ENCODE results near the gene EHMT1. TPM values are rescaled to one million over a fixed set of nuclear protein-coding genes. Genes with fewer than 3 reads are reported as not detected.

EHMT1 gene
- total RNA-seq, 1 experiment from 2014 or later = 112 TPM

DNA sequence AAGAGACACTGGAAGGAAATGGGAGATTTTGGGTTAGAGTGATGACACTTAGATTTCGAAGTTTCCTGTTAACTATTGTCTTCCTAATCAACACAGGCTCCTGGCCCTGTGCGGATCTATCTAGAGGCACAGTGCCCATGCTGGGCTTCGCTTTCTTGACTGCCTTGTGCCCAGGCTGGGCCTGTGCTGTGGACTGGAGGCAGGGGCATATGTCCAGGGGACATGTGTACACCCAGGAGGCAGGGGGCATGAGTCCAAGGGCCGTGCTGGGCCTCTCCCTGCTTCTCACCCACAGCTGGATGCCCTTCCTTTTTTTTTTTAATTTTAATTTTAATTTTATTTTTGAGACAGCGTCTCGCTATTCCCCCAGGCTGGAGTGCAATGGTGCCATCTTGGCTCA, 37.6 kb downstream of the EHMT1 start:
- no peak overlapping the region for H3K56ac ChIP-seq (ENCODE audit: insufficient read length, low read depth, low read length)
- Mint-ChIP-seq H3K4me1 (peaks cover 20 to 24% of the 10 kb centered on the region in 2 experiments), H3K4me3 (no peak overlapping the region), H3K27me3 (ENCODE audit: low read depth) (no peaks in the 10 kb centered on the region), H3K36me3 (ENCODE audit: insufficient read depth in 1 of 3, low read depth in 3 of 3) (peaks cover 6 to 22% (median 12%) of the 10 kb centered on the region in 3 experiments; a peak in 6 of 7 replicates), H3K9me3 (no peaks in the 10 kb centered on the region), H3K27ac (peak overlapping the region in 1 of 3 experiments; percentile 14; a peak in 2 of 7 replicates)
- no peak overlapping the region for H3K4me2 ChIP-seq (ENCODE audit: insufficient read depth, insufficient read length, low read length)
- no peak overlapping the region for H3T11ph ChIP-seq (ENCODE audit: low read length)
- no peak for TF ChIP-seq CTCF (conservative IDR thresholded peaks at IDR 0.05)
- no peak overlapping the region for H4K8ac ChIP-seq (replicated peaks; ENCODE audit: insufficient read length, low read depth, low read length)
- no peak overlapping the region for H3K27ac ChIP-seq (ENCODE audit: insufficient read length, low read depth, low read length)
- no peak overlapping the region for H2BK12ac ChIP-seq (ENCODE audit: insufficient read length, low read depth, low read length)
- no peak overlapping the region for H2BK120ac ChIP-seq (ENCODE audit: low read depth, low read length, poor library complexity, severe bottlenecking)
- H3K18ac ChIP-seq (ENCODE audit: insufficient read length, low read depth, low read length) = no peak overlapping the region
- H3K23me2 ChIP-seq (ENCODE audit: insufficient read length, low read depth, low read length, poor library complexity, severe bottlenecking) = no peaks in the 10 kb centered on the region
- H2BK15ac ChIP-seq (ENCODE audit: low read depth, low read length) = no peak overlapping the region
- peaks cover 2% of the 10 kb centered on the region for H4K20me1 ChIP-seq (ENCODE audit: control insufficient read depth, insufficient read depth, insufficient read length)
- no peak overlapping the region for H4K5ac ChIP-seq (ENCODE audit: insufficient read length, low read depth, low read length)
- H2AFZ ChIP-seq (ENCODE audit: low read length) = no peak overlapping the region
- no peak overlapping the region for H3K4ac ChIP-seq (ENCODE audit: low read depth, low read length)
- DNase-seq = no peak
- H2AK5ac ChIP-seq (ENCODE audit: insufficient read length, low read length) = no peak overlapping the region
- H3K9me3 ChIP-seq (ENCODE audit: control insufficient read depth, low read depth, low read length) = no peaks in the 10 kb centered on the region
- no peak overlapping the region for H3K9ac ChIP-seq (ENCODE audit: extremely low read depth, insufficient read length, low read length)
- peaks cover 3% of the 10 kb centered on the region for H3K79me1 ChIP-seq (ENCODE audit: insufficient read depth, low read depth, low read length, poor library complexity, severe bottlenecking)
- H3K27me3 ChIP-seq (ENCODE audit: insufficient read depth, low read length) = no peaks in the 10 kb centered on the region
- no peak overlapping the region for H3K23ac ChIP-seq (ENCODE audit: insufficient read length, low read depth, low read length)
- H3K79me2 ChIP-seq (ENCODE audit: insufficient read depth, low read length) = peaks cover 31% of the 10 kb centered on the region; the same call in 1 of the 2 replicates
- H4K91ac ChIP-seq (ENCODE audit: insufficient read length, low read depth, low read length) = no peak overlapping the region
- H2BK5ac ChIP-seq (ENCODE audit: insufficient read length, low read length) = no peak overlapping the region
- no peak overlapping the region for H3K14ac ChIP-seq (ENCODE audit: insufficient read depth, low read length)
- no CpG with 5 or more reads among the region's 6 CpGs for WGBS (ENCODE audit: extremely low coverage, insufficient read length, low lambda C conversion rate)
- H3K4me1 ChIP-seq (ENCODE audit: insufficient read depth, low read length) = peaks cover 2% of the 10 kb centered on the region; the same call in 1 of the 2 replicates
- no peak overlapping the region for H2BK20ac ChIP-seq (ENCODE audit: low read depth, low read length, poor library complexity, severe bottlenecking)

Measured in H9 (cell line).